ENCODE measurements around the gene ZNHIT6.

The ZNHIT6 gene

DNA sequence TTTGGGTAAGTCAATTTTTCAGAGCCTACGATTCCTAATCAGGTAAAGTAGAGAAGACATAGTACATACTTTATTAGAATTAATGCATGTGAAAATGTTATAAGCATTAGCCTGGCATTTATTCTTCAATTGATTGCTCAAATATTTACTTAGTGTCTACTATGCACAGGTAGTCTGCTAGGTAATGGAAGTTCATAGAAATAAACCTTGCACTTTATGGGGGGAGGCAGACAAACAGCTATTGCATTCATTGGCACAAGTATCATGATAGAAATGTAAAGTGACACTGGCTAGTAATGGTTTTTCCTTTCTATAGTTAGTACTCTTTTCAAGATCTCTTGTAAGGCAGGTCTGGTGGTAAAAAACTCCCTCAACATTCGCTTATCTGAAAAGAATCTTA, 44.9 kb downstream of the ZNHIT6 start:
- ATAC-seq = no peak
- TF ChIP-seq SNAI2 (CRISPR knock-in tag; IDR thresholded peaks at IDR 0.05) (no peak), ZNF565 (CRISPR knock-in tag; conservative IDR thresholded peaks at IDR 0.05; ENCODE audit: low read depth) (no peak), GLIS3 (CRISPR knock-in tag; IDR thresholded peaks at IDR 0.05) (no peak), ISL1 (CRISPR knock-in tag; IDR thresholded peaks at IDR 0.05) (no peak), ZFP30 (CRISPR knock-in tag; IDR thresholded peaks at IDR 0.05) (no peak), PPARA (CRISPR knock-in tag; IDR thresholded peaks at IDR 0.05; ENCODE audit: borderline replicate concordance) (no peak)
- TF ChIP-seq, protein P1, sequence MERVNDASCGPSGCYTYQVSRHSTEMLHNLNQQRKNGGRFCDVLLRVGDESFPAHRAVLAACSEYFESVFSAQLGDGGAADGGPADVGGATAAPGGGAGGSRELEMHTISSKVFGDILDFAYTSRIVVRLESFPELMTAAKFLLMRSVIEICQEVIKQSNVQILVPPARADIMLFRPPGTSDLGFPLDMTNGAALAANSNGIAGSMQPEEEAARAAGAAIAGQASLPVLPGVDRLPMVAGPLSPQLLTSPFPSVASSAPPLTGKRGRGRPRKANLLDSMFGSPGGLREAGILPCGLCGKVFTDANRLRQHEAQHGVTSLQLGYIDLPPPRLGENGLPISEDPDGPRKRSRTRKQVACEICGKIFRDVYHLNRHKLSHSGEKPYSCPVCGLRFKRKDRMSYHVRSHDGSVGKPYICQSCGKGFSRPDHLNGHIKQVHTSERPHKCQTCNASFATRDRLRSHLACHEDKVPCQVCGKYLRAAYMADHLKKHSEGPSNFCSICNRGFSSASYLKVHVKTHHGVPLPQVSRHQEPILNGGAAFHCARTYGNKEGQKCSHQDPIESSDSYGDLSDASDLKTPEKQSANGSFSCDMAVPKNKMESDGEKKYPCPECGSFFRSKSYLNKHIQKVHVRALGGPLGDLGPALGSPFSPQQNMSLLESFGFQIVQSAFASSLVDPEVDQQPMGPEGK (CRISPR knock-in tag; IDR thresholded peaks at IDR 0.05; ENCODE audit: borderline replicate concordance) = no peak
- TF ChIP-seq, protein P2, sequence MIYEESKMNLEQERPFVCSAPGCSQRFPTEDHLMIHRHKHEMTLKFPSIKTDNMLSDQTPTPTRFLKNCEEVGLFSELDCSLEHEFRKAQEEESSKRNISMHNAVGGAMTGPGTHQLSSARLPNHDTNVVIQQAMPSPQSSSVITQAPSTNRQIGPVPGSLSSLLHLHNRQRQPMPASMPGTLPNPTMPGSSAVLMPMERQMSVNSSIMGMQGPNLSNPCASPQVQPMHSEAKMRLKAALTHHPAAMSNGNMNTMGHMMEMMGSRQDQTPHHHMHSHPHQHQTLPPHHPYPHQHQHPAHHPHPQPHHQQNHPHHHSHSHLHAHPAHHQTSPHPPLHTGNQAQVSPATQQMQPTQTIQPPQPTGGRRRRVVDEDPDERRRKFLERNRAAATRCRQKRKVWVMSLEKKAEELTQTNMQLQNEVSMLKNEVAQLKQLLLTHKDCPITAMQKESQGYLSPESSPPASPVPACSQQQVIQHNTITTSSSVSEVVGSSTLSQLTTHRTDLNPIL (CRISPR knock-in tag; IDR thresholded peaks at IDR 0.05; ENCODE audit: low read depth) = no peak
- TF ChIP-seq, protein P3, sequence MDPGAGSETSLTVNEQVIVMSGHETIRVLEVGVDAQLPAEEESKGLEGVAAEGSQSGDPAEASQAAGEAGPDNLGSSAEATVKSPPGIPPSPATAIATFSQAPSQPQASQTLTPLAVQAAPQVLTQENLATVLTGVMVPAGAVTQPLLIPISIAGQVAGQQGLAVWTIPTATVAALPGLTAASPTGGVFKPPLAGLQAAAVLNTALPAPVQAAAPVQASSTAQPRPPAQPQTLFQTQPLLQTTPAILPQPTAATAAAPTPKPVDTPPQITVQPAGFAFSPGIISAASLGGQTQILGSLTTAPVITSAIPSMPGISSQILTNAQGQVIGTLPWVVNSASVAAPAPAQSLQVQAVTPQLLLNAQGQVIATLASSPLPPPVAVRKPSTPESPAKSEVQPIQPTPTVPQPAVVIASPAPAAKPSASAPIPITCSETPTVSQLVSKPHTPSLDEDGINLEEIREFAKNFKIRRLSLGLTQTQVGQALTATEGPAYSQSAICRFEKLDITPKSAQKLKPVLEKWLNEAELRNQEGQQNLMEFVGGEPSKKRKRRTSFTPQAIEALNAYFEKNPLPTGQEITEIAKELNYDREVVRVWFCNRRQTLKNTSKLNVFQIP (CRISPR knock-in tag; IDR thresholded peaks at IDR 0.05; ENCODE audit: borderline replicate concordance, low read depth) = no peak

DNA sequence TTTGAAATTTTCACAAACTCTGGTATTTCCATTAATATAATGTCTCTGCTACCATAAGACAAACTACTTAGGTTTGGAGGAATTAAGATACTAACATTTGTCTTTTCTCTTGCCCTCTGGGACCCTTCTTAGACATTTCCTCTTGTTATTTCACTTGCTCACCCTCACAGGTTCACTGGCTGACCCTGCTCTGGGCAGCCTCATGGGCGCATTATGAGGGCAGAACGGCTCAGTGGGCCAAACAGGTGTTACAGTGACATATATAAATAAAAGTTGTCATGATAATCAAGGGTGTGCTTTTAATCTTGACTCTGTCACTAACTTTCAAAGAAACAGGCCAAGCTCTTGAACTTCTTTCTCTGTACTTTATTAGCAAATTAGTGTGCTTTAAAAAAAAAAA, 46.5 kb downstream of the ZNHIT6 start:
- ATAC-seq = no peak
- TF ChIP-seq, protein P1 (CRISPR knock-in tag; IDR thresholded peaks at IDR 0.05; ENCODE audit: borderline replicate concordance) = no peak
- TF ChIP-seq ZC3H10 (CRISPR knock-in tag; IDR thresholded peaks at IDR 0.05) (no peak), BACH2 (CRISPR knock-in tag; IDR thresholded peaks at IDR 0.05; ENCODE audit: borderline replicate concordance) (no peak), ESRRG (CRISPR knock-in tag; IDR thresholded peaks at IDR 0.05) (no peak), ZNF8 (CRISPR knock-in tag; IDR thresholded peaks at IDR 0.05) (no peak), CSDC2 (CRISPR knock-in tag; IDR thresholded peaks at IDR 0.05) (no peak), ZFP3 (CRISPR knock-in tag; IDR thresholded peaks at IDR 0.05) (no peak), ZFP30 (CRISPR knock-in tag; IDR thresholded peaks at IDR 0.05) (no peak), PPARA (CRISPR knock-in tag; IDR thresholded peaks at IDR 0.05; ENCODE audit: borderline replicate concordance) (no peak)
- TF ChIP-seq, protein P2 (CRISPR knock-in tag; IDR thresholded peaks at IDR 0.05; ENCODE audit: low read depth) = no peak

DNA sequence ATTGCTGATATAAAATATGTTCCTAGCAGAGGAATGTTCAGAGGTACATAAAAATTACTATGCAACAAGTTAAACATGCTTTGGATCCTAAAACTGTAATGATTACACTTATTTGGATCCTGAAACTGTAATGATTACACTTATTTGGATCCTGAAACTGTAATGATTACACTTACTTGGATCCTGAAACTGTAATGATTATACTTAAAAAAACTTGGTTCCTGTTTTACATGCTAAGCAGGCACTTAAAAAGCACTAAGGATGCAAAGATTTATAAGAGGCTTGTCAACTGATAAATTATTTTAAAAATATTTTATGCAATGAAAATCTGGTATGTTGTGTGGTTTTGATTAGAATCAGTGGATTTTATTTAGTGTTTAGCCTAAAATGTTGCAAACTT, 47.7 kb downstream of the ZNHIT6 start:
- TF ChIP-seq, protein P1 (CRISPR knock-in tag; IDR thresholded peaks at IDR 0.05; ENCODE audit: borderline replicate concordance) = no peak
- ATAC-seq = no peak

DNA sequence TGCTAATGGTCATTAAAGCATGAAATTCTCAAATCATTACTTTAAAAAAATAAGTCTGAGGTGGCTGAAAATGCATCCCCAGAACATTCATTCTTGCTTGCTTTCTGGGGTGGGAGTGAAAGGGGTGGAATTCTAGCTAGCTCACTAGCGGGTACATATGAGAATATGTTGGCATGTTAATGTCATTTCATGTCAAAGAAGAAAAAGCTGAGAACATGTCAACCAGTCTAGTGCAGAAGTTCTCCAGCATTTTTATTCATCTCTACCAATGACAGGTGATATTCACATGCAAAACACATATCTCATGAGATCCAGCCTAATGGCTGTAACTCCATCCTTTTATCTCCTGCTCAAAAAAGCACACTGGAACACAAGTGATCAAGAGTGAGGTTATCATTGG, 49.1 kb downstream of the ZNHIT6 start:
- no peak for ATAC-seq

More for the DNA sequence above, 49.1 kb downstream of the ZNHIT6 start:
- TF ChIP-seq TOX (CRISPR knock-in tag; IDR thresholded peaks at IDR 0.05; ENCODE audit: borderline replicate concordance) = no peak
- TF ChIP-seq, protein P3 (CRISPR knock-in tag; IDR thresholded peaks at IDR 0.05; ENCODE audit: borderline replicate concordance, low read depth) = no peak
- TF ChIP-seq PPARA (CRISPR knock-in tag; IDR thresholded peaks at IDR 0.05; ENCODE audit: borderline replicate concordance) = no peak
- no peak for TF ChIP-seq ZNF70 (CRISPR knock-in tag; IDR thresholded peaks at IDR 0.05)
- TF ChIP-seq ZFP3 (CRISPR knock-in tag; IDR thresholded peaks at IDR 0.05) = no peak
- no peak for TF ChIP-seq SNAI2 (CRISPR knock-in tag; IDR thresholded peaks at IDR 0.05)
